ENCODE measurements around the gene CRYBA4.

- TF ChIP-seq CTCF (IDR thresholded peaks at IDR 0.05; ENCODE audit: borderline replicate concordance, extremely low read depth, low read length, poor library complexity, severe bottlenecking) (no peak), EZH2 (IDR thresholded peaks at IDR 0.05; ENCODE audit: borderline replicate concordance, low read depth, low read length, severe bottlenecking) (no peak)
Observed at GRCh38 chr22:26651815-26652214, 30.1 kb downstream of the CRYBA4 start.

Data from DND-41 (cell line).